HepG2 (cell line): ENCODE results near the gene TDRD10. TPM values are rescaled to one million over a fixed set of nuclear protein-coding genes. Genes with fewer than 3 reads are reported as not detected.

ENCODE experiments used
- AKAP8 ChIP-seq: sonication (generic); formaldehyde crosslinking; IDR thresholded peaks from 2 replicates; pipeline ENCODE4 v1.5.1; 2020; ENCODE audit warnings: mild to moderate bottlenecking, missing genetic modification reagents
- BRCA1 ChIP-seq: sonication (generic); formaldehyde crosslinking; IDR thresholded peaks from 2 replicates; pipeline ENCODE4 v1.4.0; 2020; ENCODE audit warnings: missing genetic modification reagents
- FOSL1 ChIP-seq: sonication (generic); formaldehyde crosslinking; IDR thresholded peaks from 2 replicates; pipeline ENCODE4 v1.9.0; 2021; ENCODE audit warnings: missing genetic modification reagents, borderline replicate concordance
- FOSL2 ChIP-seq: sonication (generic); formaldehyde crosslinking; IDR thresholded peaks from 2 replicates; pipeline ENCODE4 v1.4.0; 2020; ENCODE audit warnings: missing genetic modification reagents
- GRHL1 ChIP-seq: sonication (generic); formaldehyde crosslinking; conservative IDR thresholded peaks from 2 replicates; pipeline ENCODE4 v1.8.0; 2022; ENCODE audit warnings: missing genetic modification reagents
- HMGXB4 ChIP-seq, 2 experiments: sonication (generic) in 1 of 2; formaldehyde crosslinking in 1 of 2; IDR thresholded peaks; 2 replicates each; pipeline versions ENCODE4 v1.4.0 to v1.6.1; 2018 to 2020; ENCODE audit warnings: missing genetic modification reagents in 2 of 2, borderline replicate concordance in 1 of 2, low read depth in 1 of 2, mild to moderate bottlenecking in 1 of 2, missing biosample characterization in 1 of 2
- MAFK ChIP-seq, 2 experiments: IDR thresholded peaks in 1 of 2; conservative IDR thresholded peaks in 1 of 2; 2 replicates each; pipeline ENCODE4 v1.6.1; 2011; ENCODE audit warnings: improper control_type of control experiment in 2 of 2, low read length in 2 of 2
- NFAT5 ChIP-seq: sonication (generic); formaldehyde crosslinking; IDR thresholded peaks from 2 replicates; pipeline ENCODE4 v1.4.0; 2020; ENCODE audit warnings: missing genetic modification reagents
- PPARG ChIP-seq: conservative IDR thresholded peaks from 2 replicates; pipeline ENCODE4 v1.6.1; 2016; ENCODE audit warnings: missing biosample characterization, missing genetic modification reagents
- SKIL ChIP-seq: sonication (generic); formaldehyde crosslinking; IDR thresholded peaks from 2 replicates; pipeline ENCODE4 v1.8.0; 2022; ENCODE audit warnings: missing genetic modification reagents, mild to moderate bottlenecking, moderate library complexity, borderline replicate concordance
- U2AF2 ChIP-seq: fragments of 200-400 bp; formaldehyde crosslinking; IDR thresholded peaks from 2 replicates; pipeline ENCODE4 v1.6.1; 2017; ENCODE audit warnings: low read depth, mild to moderate bottlenecking, low read length
- ZNF569 ChIP-seq: sonication (generic); formaldehyde crosslinking; IDR thresholded peaks from 2 replicates; pipeline ENCODE4 v1.5.0; 2020; ENCODE audit warnings: mild to moderate bottlenecking, missing genetic modification reagents, moderate library complexity, borderline replicate concordance
- ZNF619 ChIP-seq: sonication (generic); formaldehyde crosslinking; IDR thresholded peaks from 2 replicates; pipeline ENCODE4 v1.4.0; 2020; ENCODE audit warnings: mild to moderate bottlenecking, missing genetic modification reagents
- ZSCAN9 ChIP-seq: IDR thresholded peaks from 2 replicates; pipeline ENCODE4 v1.6.1; 2016; ENCODE audit warnings: borderline replicate concordance
- ZZZ3 ChIP-seq: sonication (generic); formaldehyde crosslinking; IDR thresholded peaks from 2 replicates; pipeline ENCODE4 v1.4.0; 2020; ENCODE audit warnings: missing genetic modification reagents, mild to moderate bottlenecking, borderline replicate concordance
- polyA plus RNA-seq, 8 experiments: library from polyadenylated mRNA; depleted of rRNA in 3 of 8; stranded (reverse) in 7 of 8; unstranded in 1 of 8; fragments of >200 nt; fragmentation: Illumina TruSeq in 4 of 8; extraction: Trizol in 4 of 8; gene quantifications; 2 replicates each; pipeline versions ENCODE4 v1.2.1 to v1.2.3, GENCODE V29; 2011 to 2016; ENCODE audit warnings: low read depth in 4 of 8, missing spikeins in 1 of 8, mixed read lengths in 1 of 8; ENCODE audit not compliant: insufficient read depth in 1 of 8
- total RNA-seq, 5 experiments: library from RNA; depleted of rRNA; stranded (reverse); fragments of >200 nt; fragmentation: Illumina TruSeq; extraction: Trizol; gene quantifications; 2 replicates each; pipeline ENCODE4 v1.2.3, GENCODE V29; 2016; ENCODE audit warnings: low read depth in 1 of 5
- TF ChIP-seq, protein P1 (sequence below): IDR thresholded peaks from 2 replicates; pipeline ENCODE4 v1.6.1; 2016; ENCODE audit warnings: missing compliant biosample characterization, missing genetic modification reagents, borderline replicate concordance

Gene TDRD10
- total and polyA plus RNA-seq, 2 of the 13 experiments (the other 11 are each of a cell fraction or from before 2014, with no cell fraction given), result not detected

- TF ChIP-seq SKIL (CRISPR knock-in tag) (no peak), HMGXB4 (CRISPR knock-in tag; IDR thresholded peaks at IDR 0.05; ENCODE audit: borderline replicate concordance in 1 of 2, low read depth in 1 of 2) (0 out of 4 replicates have a peak, but pooled peaks have one; percentile 28 to 34), ZSCAN9 (0 out of 2 replicates have a peak, but pooled peaks have one; percentile 23), NFAT5 (CRISPR knock-in tag) (no peak), AKAP8 (CRISPR knock-in tag) (no peak), U2AF2 (no peak), BRCA1 (CRISPR knock-in tag) (peak; percentile 18; the same call in 1 of the 2 replicates), ZNF619 (CRISPR knock-in tag) (no peak), MAFK (conservative IDR thresholded peaks at IDR 0.05 in 1 of 2, IDR thresholded peaks at IDR 0.05 in 1 of 2; ENCODE audit: low read length in 2 of 2) (no peak), FOSL2 (CRISPR knock-in tag) (no peak), ZNF569 (CRISPR knock-in tag) (no peak), FOSL1 (no peak), PPARG (CRISPR knock-in tag) (0 out of 2 replicates have a peak, but pooled peaks have one; percentile 40), ZZZ3 (CRISPR knock-in tag) (0 out of 2 replicates have a peak, but pooled peaks have one; percentile 55), GRHL1 (no peak)
- TF ChIP-seq, protein P1, sequence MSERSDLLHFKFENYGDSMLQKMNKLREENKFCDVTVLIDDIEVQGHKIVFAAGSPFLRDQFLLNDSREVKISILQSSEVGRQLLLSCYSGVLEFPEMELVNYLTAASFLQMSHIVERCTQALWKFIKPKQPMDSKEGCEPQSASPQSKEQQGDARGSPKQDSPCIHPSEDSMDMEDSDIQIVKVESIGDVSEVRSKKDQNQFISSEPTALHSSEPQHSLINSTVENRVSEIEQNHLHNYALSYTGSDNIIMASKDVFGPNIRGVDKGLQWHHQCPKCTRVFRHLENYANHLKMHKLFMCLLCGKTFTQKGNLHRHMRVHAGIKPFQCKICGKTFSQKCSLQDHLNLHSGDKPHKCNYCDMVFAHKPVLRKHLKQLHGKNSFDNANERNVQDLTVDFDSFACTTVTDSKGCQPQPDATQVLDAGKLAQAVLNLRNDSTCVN (CRISPR knock-in tag), result no peak
Measured at GRCh38 chr1:154559466-154560044, 57.5 kb downstream of the TDRD10 start (continued).
